Muscle layer of duodenum (tissue), 2 donors: ENCODE data around the gene BAIAP2.

Source experiments
- H3K27ac ChIP-seq: one replicate; pipeline ENCODE4 v1.7.0; 2013; ENCODE audit warnings: mild to moderate bottlenecking, low read length
- H3K27me3 ChIP-seq: one replicate; pipeline ENCODE4 v1.7.0; 2013; ENCODE audit warnings: low read depth, mild to moderate bottlenecking, control low read depth, low read length
- H3K36me3 ChIP-seq, 2 donors: one replicate each; pipeline ENCODE4 v1.7.0; 2013; ENCODE audit warnings: low read length in 2 of 2, control low read depth in 1 of 2, mild to moderate bottlenecking in 1 of 2; ENCODE audit not compliant: insufficient read depth in 2 of 2, control insufficient read depth in 1 of 2
- H3K4me1 ChIP-seq, 2 donors: one replicate each; pipeline ENCODE4 v1.7.0; 2013; ENCODE audit warnings: low read length in 2 of 2, mild to moderate bottlenecking in 2 of 2, control low read depth in 1 of 2, moderate library complexity in 1 of 2; ENCODE audit not compliant: insufficient read depth in 2 of 2, control insufficient read depth in 1 of 2
- H3K4me3 ChIP-seq, 2 donors: one replicate each; pipeline ENCODE4 v1.7.0; 2013; ENCODE audit warnings: low read length in 2 of 2, low read depth in 1 of 2, mild to moderate bottlenecking in 1 of 2
- H3K9me3 ChIP-seq, 2 donors: one replicate each; pipeline ENCODE4 v1.7.0; 2013; ENCODE audit warnings: low read length in 2 of 2, control low read depth in 1 of 2, mild to moderate bottlenecking in 1 of 2; ENCODE audit not compliant: control insufficient read depth in 1 of 2
- donor health status: healthy.

BAIAP2 gene

GRCh38 chr17:81042606-81043005 is 7.7 kb downstream of the BAIAP2 start:
- no peak overlapping the region for H3K4me3 ChIP-seq
- peaks cover 6 to 82% of the 10 kb centered on the region in 2 donors for H3K4me1 ChIP-seq
- H3K9me3 ChIP-seq: no peaks in the 10 kb centered on the region
- no peaks in the 10 kb centered on the region for H3K36me3 ChIP-seq
- no peak overlapping the region for H3K27ac ChIP-seq
- H3K27me3 ChIP-seq: no peaks in the 10 kb centered on the region

GRCh38 chr17:81043319-81043724 is 8.4 kb downstream of the BAIAP2 start:
- Histone ChIP-seq H3K27ac (no peak overlapping the region), H3K4me3 (no peak overlapping the region), H3K27me3 (no peaks in the 10 kb centered on the region), H3K36me3 (no peaks in the 10 kb centered on the region), H3K9me3 (no peaks in the 10 kb centered on the region), H3K4me1 (peaks cover 6 to 82% of the 10 kb centered on the region in 2 donors)

DNA sequence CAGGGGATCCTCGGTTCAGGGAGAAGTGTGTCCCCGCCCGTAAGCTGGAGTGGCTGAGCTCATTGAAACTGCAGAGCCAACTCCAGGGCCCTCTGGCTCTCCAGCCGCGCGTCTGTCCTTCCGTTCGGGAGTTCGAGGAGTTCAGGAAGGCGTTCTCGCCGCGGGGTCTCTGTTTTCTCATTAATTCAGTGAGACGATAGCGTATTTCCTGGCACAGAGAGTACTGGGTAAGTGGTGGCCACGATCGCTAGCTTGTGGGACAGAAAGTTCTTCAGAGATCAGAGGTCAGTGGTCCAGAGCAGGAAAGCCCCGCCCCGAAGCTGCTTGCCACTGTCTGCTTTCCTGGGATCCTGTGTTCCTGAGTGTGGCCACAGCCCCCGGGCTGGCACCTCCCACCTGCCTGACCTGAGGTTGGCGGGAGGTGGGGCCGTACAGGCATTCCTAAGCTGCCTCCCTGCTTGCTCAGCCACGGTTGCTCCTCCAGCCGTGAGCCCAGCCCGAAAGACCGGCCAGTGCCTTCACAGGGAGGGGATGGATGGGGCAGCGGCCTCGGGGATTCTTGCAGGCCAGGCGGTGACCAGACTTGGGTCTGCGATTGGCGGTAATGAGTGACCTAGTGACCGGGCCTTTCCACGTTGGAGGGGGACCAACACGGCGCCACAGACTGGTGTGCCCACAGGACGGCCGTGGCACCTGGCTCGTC is 8.9 kb downstream of the BAIAP2 start:
- Histone ChIP-seq H3K27ac (peak overlapping the region; percentile 14), H3K4me3 (no peak overlapping the region), H3K36me3 (no peaks in the 10 kb centered on the region), H3K9me3 (no peaks in the 10 kb centered on the region), H3K27me3 (no peaks in the 10 kb centered on the region), H3K4me1 (peaks cover 6 to 82% of the 10 kb centered on the region in 2 donors)

DNA sequence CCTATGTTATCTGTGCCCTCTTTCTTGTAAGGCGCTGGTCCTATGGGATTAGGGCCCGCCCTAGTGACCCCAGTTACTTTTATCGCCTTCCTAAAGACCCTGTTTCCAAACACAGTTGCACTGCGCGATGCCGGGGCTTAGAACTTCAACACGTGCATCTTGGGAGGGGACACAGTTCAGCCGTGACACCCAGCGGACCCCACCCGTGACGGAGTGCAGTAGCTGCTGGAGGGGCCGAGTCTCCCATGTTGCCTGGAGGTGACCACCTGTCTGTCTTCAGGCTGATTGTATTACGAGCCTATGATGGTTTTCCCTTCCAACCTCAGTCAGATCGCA is 9.4 kb downstream of the BAIAP2 start:
- H3K27me3 ChIP-seq: no peaks in the 10 kb centered on the region
- H3K4me3 ChIP-seq: peak overlapping the region in 1 of 2 donors; percentile 12
- H3K36me3 ChIP-seq: no peaks in the 10 kb centered on the region
- peak overlapping the region; percentile 14 for H3K27ac ChIP-seq
- peaks cover 7 to 79% of the 10 kb centered on the region in 2 donors for H3K4me1 ChIP-seq
- H3K9me3 ChIP-seq: no peaks in the 10 kb centered on the region

GRCh38 chr17:81044764-81045589 is 10.0 kb downstream of the BAIAP2 start:
- H3K27me3 ChIP-seq: no peaks in the 10 kb centered on the region
- peak overlapping the region; percentile 14 for H3K27ac ChIP-seq
- peak overlapping the region in 1 of 2 donors; percentile 12 for H3K4me3 ChIP-seq
- peaks cover 11 to 76% of the 10 kb centered on the region in 2 donors for H3K4me1 ChIP-seq
- H3K36me3 ChIP-seq: no peaks in the 10 kb centered on the region
- H3K9me3 ChIP-seq: no peaks in the 10 kb centered on the region

- Histone ChIP-seq H3K4me1 (peaks cover 11 to 76% of the 10 kb centered on the region in 2 donors), H3K4me3 (peak overlapping the region in 1 of 2 donors; percentile 12), H3K27me3 (no peaks in the 10 kb centered on the region), H3K9me3 (no peaks in the 10 kb centered on the region), H3K27ac (no peak overlapping the region), H3K36me3 (no peaks in the 10 kb centered on the region)
Measured at GRCh38 chr17:81045590-81046095, 10.7 kb downstream of the BAIAP2 start.

DNA sequence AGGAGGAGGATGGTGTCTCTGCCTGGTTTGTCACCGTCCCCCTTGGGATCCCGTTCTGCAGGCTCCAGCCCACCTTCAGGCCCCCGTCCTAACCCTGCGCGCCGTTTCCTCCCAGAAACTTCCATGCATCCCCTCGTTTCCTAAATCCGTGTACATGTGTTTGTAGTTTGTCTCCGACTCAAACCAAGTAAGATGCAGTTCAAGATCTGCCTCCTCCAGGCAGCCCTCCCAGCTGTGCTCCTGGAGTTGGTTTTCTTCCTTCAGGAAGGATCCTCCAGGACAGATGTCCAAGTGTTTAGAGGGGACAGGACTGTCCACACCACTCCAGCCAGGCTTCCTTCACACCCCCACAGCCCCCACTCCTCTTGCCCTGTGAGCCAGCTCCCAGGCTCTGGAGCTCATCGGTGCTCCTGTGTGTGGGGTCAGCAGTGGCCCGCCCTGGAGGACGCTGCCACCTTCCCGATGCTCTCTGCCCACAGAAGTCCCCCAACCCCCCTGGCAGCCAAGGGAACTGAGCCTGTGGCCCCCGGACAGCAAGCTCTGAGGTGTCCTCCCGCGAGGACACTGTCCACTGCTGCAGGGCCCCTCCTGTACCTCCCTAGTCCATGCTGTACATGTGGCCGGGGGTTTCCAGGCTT is 11.3 kb downstream of the BAIAP2 start:
- Histone ChIP-seq H3K27me3 (no peaks in the 10 kb centered on the region), H3K36me3 (no peaks in the 10 kb centered on the region), H3K27ac (no peak overlapping the region), H3K9me3 (no peaks in the 10 kb centered on the region), H3K4me3 (no peak overlapping the region), H3K4me1 (peaks cover 11 to 70% of the 10 kb centered on the region in 2 donors)

DNA sequence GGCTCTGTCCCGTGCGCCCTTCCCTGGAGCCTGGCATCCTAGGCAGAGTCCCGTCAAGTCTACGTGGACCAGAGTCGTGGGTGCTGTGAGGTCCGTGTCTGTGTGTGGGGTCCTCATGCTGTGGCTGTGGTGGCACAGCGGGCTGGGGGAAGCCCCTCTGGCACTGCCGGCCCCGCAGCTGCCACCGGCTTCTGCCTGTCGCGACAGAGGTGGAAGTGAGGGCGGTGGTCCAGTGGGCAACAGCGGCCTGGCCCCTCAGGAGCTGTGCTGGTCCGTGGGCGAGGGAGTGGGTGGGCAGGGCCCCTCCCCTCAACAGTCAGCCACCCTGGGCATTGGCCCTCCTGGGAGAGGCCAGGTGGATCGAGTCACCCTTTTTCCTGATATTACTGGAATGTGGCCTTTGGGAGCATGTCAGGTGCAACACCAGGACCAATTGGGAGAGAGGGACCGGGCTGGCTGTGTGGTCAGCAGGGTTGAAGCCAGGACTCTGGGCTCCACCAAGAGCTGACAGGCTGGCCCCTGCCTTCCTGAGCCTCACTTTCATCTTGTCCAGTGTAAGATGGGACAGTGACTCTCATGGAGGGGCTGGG is 11.9 kb downstream of the BAIAP2 start:
- Histone ChIP-seq H3K27ac (no peak overlapping the region), H3K4me3 (no peak overlapping the region), H3K36me3 (no peaks in the 10 kb centered on the region), H3K4me1 (peaks cover 11 to 72% of the 10 kb centered on the region in 2 donors), H3K27me3 (no peaks in the 10 kb centered on the region), H3K9me3 (no peaks in the 10 kb centered on the region)

DNA sequence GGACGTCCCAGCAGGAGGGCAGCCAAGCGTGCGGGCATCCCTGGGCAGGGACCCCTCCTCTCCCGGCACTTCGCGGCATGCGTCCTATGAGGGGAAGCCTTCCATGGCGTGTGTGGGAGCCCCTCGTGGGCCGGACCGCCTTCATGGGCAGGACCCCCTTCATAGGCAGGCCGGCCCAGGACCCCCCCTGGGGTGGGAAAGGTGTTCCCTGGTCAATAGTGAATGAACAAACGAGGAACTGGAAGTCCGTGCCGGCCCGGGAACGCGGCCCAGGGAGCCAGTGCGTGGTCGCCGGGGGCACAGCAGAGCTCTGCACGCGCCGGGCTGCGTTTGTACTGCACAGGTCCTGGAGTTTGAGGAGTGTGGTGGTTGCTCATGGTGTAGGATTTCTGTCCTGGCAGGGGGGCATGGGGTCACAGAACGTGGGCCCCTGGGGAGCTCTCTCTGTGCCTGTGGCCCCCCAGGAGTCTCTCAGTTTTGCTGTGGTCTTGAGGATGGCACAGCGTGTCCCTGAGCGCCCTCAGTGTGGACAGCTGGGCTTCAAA is 13.9 kb downstream of the BAIAP2 start:
- Histone ChIP-seq H3K9me3 (no peaks in the 10 kb centered on the region), H3K4me3 (no peak overlapping the region), H3K27ac (no peak overlapping the region), H3K4me1 (peaks cover 11 to 80% of the 10 kb centered on the region in 2 donors), H3K27me3 (no peaks in the 10 kb centered on the region), H3K36me3 (no peaks in the 10 kb centered on the region)

DNA sequence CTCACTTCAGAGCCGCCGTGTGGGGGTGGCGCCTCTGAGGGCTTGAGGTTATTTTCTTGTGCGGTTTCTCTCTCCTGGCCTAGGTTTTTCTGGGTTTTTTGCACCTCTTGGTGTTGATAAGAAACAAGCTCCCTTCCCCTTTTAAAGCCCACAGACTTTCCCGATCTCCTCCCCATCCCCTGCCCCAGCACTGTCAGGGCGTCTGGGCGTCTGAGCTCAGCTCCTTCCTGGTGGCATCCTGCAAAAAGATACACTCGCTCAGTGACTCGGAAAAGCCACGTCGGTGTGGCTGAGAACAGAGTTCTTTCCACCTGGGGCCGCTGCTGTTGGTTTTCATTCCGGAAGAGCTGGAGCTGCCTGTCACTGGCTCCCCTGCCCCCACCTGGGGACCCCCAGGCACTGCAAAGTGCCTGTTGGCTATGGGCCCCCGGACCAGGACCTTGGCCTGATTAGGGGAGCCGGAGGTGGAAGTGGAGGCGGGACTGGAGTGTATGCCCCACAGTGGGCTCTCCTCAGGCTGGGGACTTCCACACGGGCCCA is 14.5 kb downstream of the BAIAP2 start:
- no peaks in the 10 kb centered on the region for H3K27me3 ChIP-seq
- no peak overlapping the region for H3K4me3 ChIP-seq
- peaks cover 11 to 75% of the 10 kb centered on the region in 2 donors for H3K4me1 ChIP-seq
- no peak overlapping the region for H3K27ac ChIP-seq
- H3K9me3 ChIP-seq: no peaks in the 10 kb centered on the region
- H3K36me3 ChIP-seq: no peaks in the 10 kb centered on the region
